Activated CD4-positive, alpha-beta T cell treated with anti-CD3 and anti-CD28 coated beads for 48 hours (primary cell): ENCODE results near the gene B3GALNT2.
"Not testable (repeated sequence)": the region's sequence is repeated elsewhere in the genome, so short reads cannot be mapped to it uniquely, and the experiment has no call there.

Experiments used
- DNase-seq: peaks from one replicate; pipeline ENCODE4 v3.0.0-alpha.2; 2020

Gene B3GALNT2

DNA sequence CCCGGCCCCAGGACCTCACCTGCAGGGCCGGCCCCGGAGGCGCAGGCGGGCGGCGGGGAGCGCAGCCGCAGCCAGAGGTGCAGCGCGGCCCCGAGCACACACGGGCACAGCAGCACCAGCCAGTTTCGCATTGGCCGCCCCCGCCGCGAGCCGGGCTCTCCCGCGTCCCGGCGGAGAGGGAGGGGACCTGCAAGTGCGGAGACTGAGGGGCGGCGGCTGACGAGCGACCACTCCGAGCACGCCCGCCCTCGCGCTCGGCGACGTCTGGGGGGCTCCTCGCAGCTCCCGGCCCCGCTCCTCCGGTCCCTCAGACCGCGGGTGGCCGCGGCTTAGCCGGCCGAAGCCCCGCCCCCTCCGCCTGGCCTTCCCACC, at the start of gene B3GALNT2:
B3GALNT2 (minus strand) TSS at position 331 of the 372 bp plus-strand sequence; CDS start at position 131, 200 bp downstream.
- DNase-seq = no peak

- no peak for DNase-seq
These were observed 48.9 kb upstream of the B3GALNT2 start for GRCh38 chr1:235553112-235553551.

GRCh38 chr1:235552146-235552716, 48.0 kb upstream of the B3GALNT2 start:
- DNase-seq = no peak

DNA sequence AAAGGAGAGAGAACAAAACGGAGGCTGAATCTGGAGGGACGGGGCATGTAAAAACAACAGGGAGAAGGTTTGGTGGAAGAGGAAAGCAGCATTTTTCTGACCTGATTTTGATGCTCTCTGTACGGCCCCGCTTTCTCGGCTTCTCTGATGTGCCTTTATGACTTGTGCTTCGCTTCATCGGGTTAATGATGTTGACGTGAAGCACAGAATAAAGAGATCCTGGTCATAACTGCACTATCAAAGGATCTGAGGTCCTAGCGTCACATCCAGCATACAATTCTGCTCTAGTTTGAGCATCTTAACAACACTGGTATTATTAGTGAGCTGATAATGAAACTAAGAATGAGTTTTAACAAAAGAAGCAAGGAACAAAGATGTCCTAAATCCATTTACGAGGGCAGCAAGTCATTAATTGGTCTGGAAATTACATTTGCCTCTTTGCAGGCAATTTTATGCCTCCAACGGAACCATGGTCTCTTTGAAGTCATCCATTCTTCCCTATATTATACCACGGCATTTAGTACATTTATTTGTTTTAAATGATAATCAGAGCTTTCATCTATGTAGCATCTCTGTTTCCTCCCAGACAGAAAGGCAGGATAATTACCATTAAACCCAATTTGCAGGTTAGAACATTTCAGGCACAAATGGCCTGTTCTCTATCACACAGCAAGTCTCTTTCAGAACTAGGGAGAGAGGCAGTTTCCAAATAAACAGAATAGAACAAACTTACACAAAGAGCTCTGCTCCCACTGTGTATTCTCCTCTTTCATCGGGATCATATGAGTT, 45.3 kb upstream of the B3GALNT2 start:
- DNase-seq = no peak

DNA sequence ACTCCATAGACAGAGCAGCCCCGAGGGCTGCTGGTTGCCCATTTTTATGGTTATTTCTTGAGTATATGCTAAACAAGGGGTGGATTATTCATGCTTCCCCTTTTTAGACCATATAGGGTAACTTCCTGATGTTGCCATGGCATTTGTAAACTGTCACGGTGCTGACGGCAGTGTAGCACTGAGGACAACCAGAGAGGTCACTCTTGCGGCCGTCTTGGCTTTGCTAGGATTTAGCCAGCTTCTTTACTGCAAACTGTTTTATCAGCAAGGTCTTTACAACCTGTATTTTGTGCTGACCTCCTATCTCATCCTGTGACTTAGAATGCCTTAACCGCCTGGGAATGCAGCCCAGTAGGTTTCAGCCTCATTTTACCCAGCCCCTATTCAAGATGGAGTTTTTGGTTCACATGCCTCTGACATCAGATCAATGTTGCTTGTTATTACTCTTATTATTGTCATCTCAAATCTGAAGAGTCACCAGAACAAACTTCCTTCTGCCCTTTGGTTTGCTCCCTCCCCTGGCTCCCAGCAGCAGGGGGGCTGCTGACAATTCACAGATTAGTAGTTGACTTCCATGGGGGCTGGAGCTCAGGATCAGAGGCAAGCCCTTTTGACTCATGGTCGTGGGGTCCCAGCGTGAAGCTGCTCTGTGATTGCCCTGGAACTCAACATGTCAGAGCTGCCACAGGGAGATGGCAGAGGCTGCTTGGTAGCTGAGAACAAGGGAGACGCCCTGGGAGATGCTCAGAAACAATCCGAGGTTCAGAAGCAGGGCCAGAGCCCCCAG, 42.3 kb upstream of the B3GALNT2 start:
- peak; percentile 5 for DNase-seq

- DNase-seq = no peak
These were observed 41.2 kb upstream of the B3GALNT2 start for GRCh38 chr1:235545292-235545930.

DNA sequence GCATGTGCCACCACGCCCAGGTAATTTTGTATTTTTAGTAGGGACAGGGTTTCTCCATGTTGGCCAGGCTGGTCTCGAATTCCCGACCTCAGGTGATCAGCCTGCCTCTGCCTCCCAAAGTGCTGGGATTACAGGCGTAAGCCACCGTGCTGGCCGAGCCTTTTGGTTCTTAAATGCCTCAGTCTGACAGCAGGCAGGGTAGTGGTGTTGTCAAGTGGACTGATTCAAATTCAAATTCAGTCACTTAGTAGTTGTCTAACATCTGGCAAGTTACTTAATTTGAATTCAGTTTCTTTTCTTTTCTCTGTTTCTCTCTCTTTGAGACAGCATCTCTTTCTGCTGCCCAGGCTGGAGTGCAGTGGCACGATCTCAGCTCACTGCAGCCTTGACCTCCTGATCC, 38.6 kb upstream of the B3GALNT2 start:
- not testable (repeated sequence) for DNase-seq

DNA sequence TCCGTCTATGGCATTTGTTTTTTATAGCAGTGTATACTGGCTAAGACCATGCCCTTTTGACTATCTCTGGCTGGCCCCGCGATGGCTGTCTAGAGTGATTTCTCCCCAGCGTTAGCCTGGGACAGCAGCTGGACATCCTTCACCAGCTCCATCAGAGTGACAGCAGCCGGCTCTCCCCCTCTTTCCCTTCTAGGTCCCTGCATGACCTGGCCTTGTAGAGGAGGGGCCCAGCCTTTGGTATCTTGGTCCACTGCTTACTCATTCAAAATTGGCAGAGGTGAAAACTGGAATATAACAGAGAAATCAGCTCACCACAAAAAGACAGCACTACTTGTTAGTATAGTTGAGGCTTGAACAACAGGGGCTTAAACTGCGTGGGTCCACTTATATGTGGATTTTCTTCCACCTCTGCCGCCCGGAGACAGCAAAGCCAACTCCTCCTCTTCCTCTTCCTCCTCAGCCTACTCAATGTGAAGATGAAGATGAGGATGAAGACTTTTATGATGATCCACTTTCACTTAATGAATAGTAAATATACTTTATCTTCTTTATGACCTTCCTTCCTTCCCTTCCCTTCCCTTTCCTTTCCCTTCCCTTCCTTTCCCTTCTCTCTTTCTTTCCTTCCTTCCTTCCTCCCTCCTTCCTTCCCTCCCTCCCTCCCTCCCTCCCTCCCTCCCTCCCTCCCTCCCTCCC, 29.4 kb upstream of the B3GALNT2 start:
- no peak for DNase-seq

- no peak for DNase-seq
These were observed 28.1 kb upstream of the B3GALNT2 start for GRCh38 chr1:235532360-235532759.

DNA sequence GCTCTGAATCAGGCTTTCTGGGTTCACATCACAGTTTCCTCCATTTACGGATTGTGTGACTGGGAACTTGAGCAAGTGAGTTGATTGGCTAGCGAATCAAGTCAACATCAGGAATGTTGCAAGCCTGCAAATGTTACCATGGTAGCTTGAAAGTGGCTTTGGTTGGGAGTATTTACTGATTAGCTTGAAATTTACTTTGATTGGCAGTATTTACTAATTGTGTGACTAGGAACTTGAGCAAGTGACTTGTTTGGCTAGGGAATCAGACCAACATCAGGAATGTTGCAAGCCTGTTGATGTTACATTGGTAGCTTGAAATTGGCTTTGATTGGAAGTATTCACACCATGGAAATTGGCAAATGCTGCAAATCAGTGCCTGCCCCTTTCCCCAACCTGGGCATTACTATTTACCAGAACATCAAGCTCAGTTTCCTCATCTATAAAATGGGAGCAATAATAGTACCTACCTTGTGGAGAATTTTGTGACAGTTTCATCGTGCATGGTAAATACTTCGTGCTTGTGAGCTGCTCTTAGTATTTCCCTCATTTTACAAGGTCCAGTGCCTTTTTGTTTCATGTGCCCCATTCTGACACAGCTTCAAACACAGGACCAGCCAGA, 23.1 kb upstream of the B3GALNT2 start:
- no peak for DNase-seq

DNA sequence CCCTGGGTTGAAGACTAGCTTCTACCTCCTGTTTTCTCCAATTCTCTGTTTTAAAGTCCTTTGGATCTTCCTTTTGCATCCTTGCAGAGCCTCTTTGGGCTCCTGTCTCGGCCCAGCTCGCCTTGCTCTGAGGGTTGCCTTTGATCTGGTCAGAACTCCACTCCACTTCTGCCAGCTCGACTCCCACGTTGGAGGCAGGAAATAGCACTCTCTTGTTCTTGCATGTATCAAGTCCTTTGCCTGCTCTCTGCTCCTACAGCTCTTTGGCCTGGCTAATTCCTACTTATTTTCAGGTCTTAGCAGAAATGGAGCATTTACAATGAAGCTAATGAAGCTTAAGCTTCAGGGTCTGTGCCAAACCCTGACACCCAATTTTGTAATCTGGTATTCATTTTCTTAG, 21.1 kb upstream of the B3GALNT2 start:
- no peak for DNase-seq

DNA sequence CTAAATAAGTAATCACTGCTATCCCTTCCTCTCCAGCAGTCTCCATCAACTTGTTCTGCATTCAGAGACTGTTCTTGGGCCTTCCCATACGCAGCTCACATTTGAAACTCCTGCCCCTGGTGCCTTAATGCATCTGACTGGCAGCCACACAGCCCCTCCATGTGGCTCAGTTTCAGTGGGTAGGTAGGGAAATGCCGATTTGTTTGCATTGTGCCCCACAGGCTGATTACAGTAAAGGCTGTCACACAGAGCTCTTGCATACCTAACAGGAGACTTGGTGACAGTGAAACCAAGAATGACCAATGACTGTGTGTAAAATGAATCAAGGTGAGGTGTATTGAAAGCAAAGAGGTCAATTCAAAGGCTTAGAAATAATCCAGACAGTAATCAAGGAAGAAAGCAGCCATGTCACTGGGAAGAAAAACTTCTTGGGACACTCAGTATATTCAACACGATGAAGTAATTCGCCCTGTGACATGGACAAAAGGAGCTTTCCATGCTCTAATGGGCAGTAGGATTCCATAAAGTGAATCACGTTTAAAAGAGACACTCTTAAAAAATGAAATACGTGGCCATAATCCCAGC, 12.7 kb upstream of the B3GALNT2 start:
- DNase-seq = no peak

- no peak for DNase-seq
These were observed 11.7 kb upstream of the B3GALNT2 start for GRCh38 chr1:235515844-235516512.

- peak; percentile 26 for DNase-seq
These were observed 9.5 kb upstream of the B3GALNT2 start for GRCh38 chr1:235513495-235514366.

DNA sequence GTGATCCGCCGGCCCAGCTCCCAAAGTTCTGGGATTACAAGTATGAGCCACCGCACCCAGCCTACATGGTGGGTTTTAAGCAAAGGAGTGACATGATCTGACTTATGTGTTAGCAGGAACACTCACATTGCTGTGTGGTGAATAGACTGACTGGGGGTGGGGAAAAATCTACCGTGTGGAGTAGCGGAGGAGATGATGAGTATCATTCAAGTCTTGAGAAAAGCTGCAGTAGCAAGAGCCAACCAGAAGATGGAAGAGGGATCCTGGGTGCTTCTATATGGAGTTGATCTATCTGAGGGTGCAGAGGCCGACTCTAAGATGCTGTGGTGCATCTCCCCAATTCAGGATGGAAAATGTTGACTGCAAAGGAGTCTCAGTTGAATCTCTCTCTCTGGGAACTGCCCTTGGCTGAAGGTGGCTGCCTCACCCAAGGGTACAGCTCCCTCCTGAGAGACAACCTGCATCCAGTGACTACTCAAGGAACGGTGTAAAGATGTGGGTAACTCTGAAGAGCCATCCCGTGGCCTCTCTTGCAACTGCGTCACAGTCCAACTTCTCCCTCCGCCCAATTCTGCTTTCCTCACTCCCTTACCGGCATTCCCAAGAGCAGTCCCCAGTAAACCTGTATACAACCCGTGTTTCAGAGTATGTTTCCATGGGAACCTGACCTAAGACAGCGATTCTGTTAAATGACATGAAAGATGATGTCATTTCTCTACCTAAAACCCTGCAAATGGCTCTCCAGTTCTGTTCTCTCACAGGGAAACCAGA, 7.4 kb upstream of the B3GALNT2 start:
- DNase-seq = no peak

- no peak for DNase-seq
These were observed 6.6 kb upstream of the B3GALNT2 start for GRCh38 chr1:235510823-235511222.

GRCh38 chr1:235507623-235508022, 3.4 kb upstream of the B3GALNT2 start:
- DNase-seq = no peak

- peak; percentile 99 for DNase-seq
These were observed 406 bp upstream of the B3GALNT2 start for GRCh38 chr1:235504494-235505222.
